ENCODE results near the gene GPR137B.

GPR137B gene

DNA sequence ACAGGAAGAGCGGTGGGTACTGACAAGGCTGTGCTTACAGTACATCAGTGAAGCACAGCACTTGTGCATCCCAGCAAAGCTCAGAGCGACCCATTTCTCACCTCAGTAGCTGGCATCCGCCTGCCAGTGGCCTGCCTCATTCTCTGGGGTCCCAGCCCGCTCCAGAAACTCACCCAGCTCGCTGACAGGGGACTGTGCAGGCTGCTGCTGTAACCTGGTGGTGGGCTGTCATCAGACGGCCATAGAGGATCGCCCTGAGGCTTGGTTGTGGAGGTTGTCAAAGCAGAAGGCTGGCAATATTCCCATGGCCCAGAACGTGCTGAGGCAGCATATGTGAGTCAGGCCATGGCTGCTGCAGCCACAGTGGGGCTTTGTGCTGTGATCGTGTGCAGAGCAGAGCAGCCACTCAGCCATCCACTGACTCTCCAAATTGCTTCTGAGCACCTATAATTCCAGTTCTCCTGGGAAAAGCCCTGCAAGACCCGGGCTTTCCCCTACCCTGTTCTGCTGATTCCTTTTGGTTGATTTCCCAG, 13.6 kb upstream of the GPR137B start:
- H3K4me3 ChIP-seq (ENCODE audit: low read depth, low read length), result no peak overlapping the region
- no peak for DNase-seq (ENCODE audit: low read depth)
- TF ChIP-seq, protein P1, sequence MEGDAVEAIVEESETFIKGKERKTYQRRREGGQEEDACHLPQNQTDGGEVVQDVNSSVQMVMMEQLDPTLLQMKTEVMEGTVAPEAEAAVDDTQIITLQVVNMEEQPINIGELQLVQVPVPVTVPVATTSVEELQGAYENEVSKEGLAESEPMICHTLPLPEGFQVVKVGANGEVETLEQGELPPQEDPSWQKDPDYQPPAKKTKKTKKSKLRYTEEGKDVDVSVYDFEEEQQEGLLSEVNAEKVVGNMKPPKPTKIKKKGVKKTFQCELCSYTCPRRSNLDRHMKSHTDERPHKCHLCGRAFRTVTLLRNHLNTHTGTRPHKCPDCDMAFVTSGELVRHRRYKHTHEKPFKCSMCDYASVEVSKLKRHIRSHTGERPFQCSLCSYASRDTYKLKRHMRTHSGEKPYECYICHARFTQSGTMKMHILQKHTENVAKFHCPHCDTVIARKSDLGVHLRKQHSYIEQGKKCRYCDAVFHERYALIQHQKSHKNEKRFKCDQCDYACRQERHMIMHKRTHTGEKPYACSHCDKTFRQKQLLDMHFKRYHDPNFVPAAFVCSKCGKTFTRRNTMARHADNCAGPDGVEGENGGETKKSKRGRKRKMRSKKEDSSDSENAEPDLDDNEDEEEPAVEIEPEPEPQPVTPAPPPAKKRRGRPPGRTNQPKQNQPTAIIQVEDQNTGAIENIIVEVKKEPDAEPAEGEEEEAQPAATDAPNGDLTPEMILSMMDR (IDR thresholded peaks at IDR 0.05; ENCODE audit: low read depth, low read length, missing control alignments), result no peak

DNA sequence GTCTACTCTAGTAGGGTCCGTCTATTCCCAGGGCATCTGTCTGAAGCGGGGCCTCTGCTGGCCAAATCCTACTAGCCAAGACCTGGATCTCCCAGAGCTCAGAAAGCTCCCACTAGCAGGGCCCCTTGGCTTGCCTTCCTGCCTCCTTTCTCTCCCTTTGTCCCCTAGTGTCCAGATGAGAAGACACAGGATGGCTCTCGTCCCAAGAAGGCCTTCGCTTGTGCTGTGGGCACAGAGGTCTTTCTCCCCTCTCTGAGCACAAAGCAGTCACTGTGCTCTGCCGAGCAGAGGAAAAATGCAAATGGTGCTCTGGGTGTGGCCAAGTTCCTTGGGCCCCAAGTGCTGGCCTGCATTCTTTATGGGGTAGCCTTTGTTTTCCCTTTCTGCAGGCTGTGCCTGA, 13.0 kb upstream of the GPR137B start:
- no peak overlapping the region for H3K4me3 ChIP-seq (ENCODE audit: low read depth, low read length)
- TF ChIP-seq, protein P1 (IDR thresholded peaks at IDR 0.05; ENCODE audit: low read depth, low read length, missing control alignments), result no peak
- DNase-seq (ENCODE audit: low read depth), result no peak

DNA sequence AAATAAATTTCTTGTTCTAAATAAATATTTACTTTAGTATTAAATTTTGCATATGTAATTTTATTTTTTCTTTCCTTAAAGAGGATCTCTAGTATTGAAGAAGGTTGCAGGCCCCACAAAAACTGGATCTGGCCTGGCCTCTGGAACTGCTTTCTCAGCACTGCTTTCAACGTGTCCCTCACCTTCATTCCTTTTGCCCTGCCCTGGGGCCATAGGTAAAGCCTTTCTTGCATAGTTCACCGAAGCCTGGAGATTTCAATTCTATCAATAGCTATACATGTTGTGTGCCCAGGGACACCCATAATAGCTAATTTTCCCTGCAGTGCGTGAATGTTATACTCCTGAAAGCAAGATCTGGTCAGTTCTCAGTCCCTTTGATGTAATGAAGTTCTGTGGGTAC, 12.0 kb upstream of the GPR137B start:
- TF ChIP-seq, protein P1 (IDR thresholded peaks at IDR 0.05; ENCODE audit: low read depth, low read length, missing control alignments), result no peak
- DNase-seq (ENCODE audit: low read depth), result no peak
- H3K4me3 ChIP-seq (ENCODE audit: low read depth, low read length), result no peak overlapping the region

DNA sequence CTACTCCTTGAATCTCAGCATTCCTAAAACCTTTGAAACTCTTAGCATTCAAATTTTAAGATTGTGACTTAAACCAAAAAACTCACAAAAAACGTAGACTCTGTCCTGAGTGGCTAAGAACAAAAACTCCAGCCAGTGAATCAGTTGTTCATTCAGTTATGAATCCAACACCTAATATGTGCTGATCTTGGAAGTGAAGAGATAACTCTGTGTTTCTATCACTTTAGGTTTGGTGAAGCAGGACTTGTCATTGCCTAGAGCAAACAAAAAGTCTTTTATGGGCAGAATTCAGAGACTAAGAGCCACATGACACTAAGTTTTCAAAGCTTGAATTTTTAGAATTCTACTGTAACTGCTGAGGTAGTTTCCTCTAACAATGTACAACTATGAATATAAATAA, 10.4 kb upstream of the GPR137B start:
- no peak overlapping the region for H3K4me3 ChIP-seq (ENCODE audit: low read depth, low read length)
- TF ChIP-seq, protein P1 (IDR thresholded peaks at IDR 0.05; ENCODE audit: low read depth, low read length, missing control alignments), result no peak
- no peak for DNase-seq (ENCODE audit: low read depth)

DNA sequence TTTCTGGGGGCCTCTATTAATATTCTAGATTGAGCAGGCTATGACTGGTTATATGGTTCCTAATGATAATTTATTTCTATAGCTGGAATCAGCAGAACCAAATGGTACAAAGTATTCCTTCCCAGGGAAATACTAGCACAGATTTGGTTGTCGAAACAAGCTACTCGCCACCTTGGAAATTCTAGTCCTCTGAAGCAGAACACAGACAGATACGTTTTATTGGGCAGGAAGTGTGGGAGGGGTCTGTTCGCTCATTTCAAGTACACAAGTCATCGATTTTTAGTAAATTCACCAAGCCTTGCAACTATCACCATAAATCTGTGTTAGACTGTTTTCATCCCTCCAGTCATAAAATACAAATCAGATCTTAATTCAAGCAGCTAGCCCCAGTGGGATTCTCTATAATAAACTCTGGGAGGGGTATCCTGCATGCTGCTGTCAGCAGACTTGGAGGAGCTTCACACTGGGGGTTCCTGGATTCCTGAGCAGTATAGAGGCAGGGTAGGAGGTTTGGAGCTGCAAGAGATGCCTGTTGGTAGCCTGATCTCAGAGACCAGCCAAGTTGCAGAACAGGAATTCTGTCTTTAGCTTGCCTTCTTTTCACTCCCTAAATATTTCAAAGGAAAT, 9.8 kb upstream of the GPR137B start:
- TF ChIP-seq, protein P1 (IDR thresholded peaks at IDR 0.05; ENCODE audit: low read depth, low read length, missing control alignments), result no peak
- no peak overlapping the region for H3K4me3 ChIP-seq (ENCODE audit: low read depth, low read length)
- DNase-seq (ENCODE audit: low read depth), result no peak

DNA sequence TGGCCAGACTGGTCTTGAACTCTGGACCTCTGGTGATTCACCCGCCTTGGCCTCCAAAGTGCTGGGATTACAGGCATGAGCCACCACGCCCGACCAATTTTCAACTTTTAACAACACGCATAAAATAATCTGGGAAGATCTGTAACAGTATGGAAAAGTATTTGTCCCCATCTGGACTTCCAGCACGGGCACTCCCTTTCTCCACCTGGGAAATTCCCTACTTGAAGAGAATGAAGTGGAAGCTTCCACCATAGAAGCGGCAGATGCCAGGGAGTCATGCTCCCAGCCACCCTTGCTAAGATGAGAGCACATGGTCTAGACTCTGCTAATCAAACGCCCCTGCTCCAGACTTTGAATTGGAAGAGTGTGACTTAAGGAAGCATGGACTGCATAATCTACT, 9.0 kb upstream of the GPR137B start:
- H3K4me3 ChIP-seq (ENCODE audit: low read depth, low read length), result no peak overlapping the region
- no peak for DNase-seq (ENCODE audit: low read depth)
- TF ChIP-seq, protein P1 (IDR thresholded peaks at IDR 0.05; ENCODE audit: low read depth, low read length, missing control alignments), result no peak

DNA sequence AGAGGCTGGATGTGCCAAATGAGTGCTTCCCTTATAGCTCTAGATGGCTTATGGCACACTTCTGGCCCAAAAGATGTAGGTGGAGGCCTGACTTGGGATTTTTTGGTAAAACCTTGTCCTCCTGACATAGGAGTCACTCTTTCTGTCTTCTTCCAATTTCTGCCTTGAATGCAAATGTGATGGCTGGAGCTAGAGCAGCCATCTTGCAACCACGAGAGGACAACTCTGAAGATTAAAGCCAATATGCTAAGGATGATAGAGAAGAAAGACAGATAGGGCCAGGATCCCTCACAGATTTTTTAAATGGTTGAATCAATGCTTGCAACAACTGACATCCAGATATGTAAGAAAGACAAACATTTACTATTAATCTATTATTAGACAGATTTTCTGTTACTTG, 8.5 kb upstream of the GPR137B start:
- H3K4me3 ChIP-seq (ENCODE audit: low read depth, low read length), result no peak overlapping the region
- TF ChIP-seq, protein P1 (IDR thresholded peaks at IDR 0.05; ENCODE audit: low read depth, low read length, missing control alignments), result no peak

More for the DNA sequence above, 8.5 kb upstream of the GPR137B start:
- no peak for DNase-seq (ENCODE audit: low read depth)
